Fibroblast of pulmonary artery (primary cell): ENCODE data around the gene IYD.

Source experiments
- DNase-seq: peaks from one replicate; pipeline ENCODE4 v3.0.0-alpha.2; 2010; ENCODE audit warnings: low read depth
- H3K4me3 ChIP-seq: replicated peaks from 2 replicates; pipeline ENCODE4 v1.5.1; 2011; ENCODE audit warnings: low read depth, mild to moderate bottlenecking, control low read depth, low read length, moderate library complexity
- CTCF ChIP-seq: IDR thresholded peaks from 2 replicates; pipeline ENCODE4 v1.5.1; 2011; ENCODE audit warnings: mild to moderate bottlenecking, control low read depth, low read length, inconsistent platforms; ENCODE audit errors: missing control alignments

Gene IYD

GRCh38 chr6:150361876-150362275 lies 6.9 kb upstream of the IYD start:
- TF ChIP-seq CTCF = no peak
- no peak overlapping the region for H3K4me3 ChIP-seq

GRCh38 chr6:150363733-150364132 lies 5.1 kb upstream of the IYD start:
- TF ChIP-seq CTCF = no peak
- no peak for DNase-seq
- no peak overlapping the region for H3K4me3 ChIP-seq

More at GRCh38 chr6:150361876-150362275, 6.9 kb upstream of the IYD start:
- DNase-seq = no peak

GRCh38 chr6:150366118-150366778 lies 2.6 kb upstream of the IYD start:
- no peak overlapping the region for H3K4me3 ChIP-seq
- TF ChIP-seq CTCF = no peak
- no peak for DNase-seq

GRCh38 chr6:150369408-150369807 lies 596 bp downstream of the IYD start:
- no peak for TF ChIP-seq CTCF
- no peak for DNase-seq
- no peak overlapping the region for H3K4me3 ChIP-seq

- TF ChIP-seq CTCF = no peak
- no peak overlapping the region for H3K4me3 ChIP-seq
Observed at GRCh38 chr6:150370112-150370511, 1.3 kb downstream of the IYD start.

GRCh38 chr6:150371356-150371755 lies 2.5 kb downstream of the IYD start:
- TF ChIP-seq CTCF = no peak
- H3K4me3 ChIP-seq = no peak overlapping the region
- no peak for DNase-seq

More at GRCh38 chr6:150370112-150370511, 1.3 kb downstream of the IYD start:
- no peak for DNase-seq

- no peak overlapping the region for H3K4me3 ChIP-seq
- TF ChIP-seq CTCF = no peak
- DNase-seq = no peak
Observed at GRCh38 chr6:150372051-150372450, 3.2 kb downstream of the IYD start.
